H9 (cell line): Measurements from ENCODE around the gene MACROD1. TPM values are rescaled to one million over a fixed set of nuclear protein-coding genes. Genes with fewer than 3 reads are reported as not detected.

Source experiments
- DNase-seq: peaks from one replicate; pipeline ENCODE4 v3.0.0-alpha.2; 2017
- H2AFZ ChIP-seq: one replicate; pipeline ENCODE4 v1.6.1; 2013; ENCODE audit warnings: mild to moderate bottlenecking, low read length, control low read depth, moderate library complexity
- H2AK5ac ChIP-seq: 2 replicates; pipeline ENCODE4 v1.6.1; 2013; ENCODE audit warnings: low read length, control low read depth, mixed read lengths; ENCODE audit not compliant: insufficient read length
- H2BK120ac ChIP-seq: one replicate; pipeline ENCODE4 v1.6.1; 2013; ENCODE audit warnings: low read depth, mild to moderate bottlenecking, low read length, control low read depth, inconsistent platforms; ENCODE audit not compliant: poor library complexity, severe bottlenecking
- H2BK12ac ChIP-seq: 2 replicates; pipeline ENCODE4 v1.6.1; 2013; ENCODE audit warnings: low read length, control low read depth, mixed read lengths, low read depth; ENCODE audit not compliant: insufficient read length
- H2BK15ac ChIP-seq: 2 replicates; pipeline ENCODE4 v1.6.1; 2013; ENCODE audit warnings: low read depth, low read length, control low read depth
- H2BK20ac ChIP-seq: one replicate; pipeline ENCODE4 v1.6.1; 2013; ENCODE audit warnings: low read depth, mild to moderate bottlenecking, low read length, control low read depth, inconsistent platforms; ENCODE audit not compliant: poor library complexity, severe bottlenecking
- H2BK5ac ChIP-seq: 2 replicates; pipeline ENCODE4 v1.6.1; 2013; ENCODE audit warnings: low read length, control low read depth, mixed read lengths; ENCODE audit not compliant: insufficient read length
- H3K14ac ChIP-seq: 2 replicates; pipeline ENCODE4 v1.6.1; 2013; ENCODE audit warnings: low read length, control low read depth; ENCODE audit not compliant: insufficient read depth
- H3K18ac ChIP-seq: 2 replicates; pipeline ENCODE4 v1.6.1; 2013; ENCODE audit warnings: low read depth, mild to moderate bottlenecking, mixed read lengths, low read length, control low read depth; ENCODE audit not compliant: insufficient read length
- H3K23ac ChIP-seq: 2 replicates; pipeline ENCODE4 v1.6.1; 2013; ENCODE audit warnings: low read length, control low read depth, mixed read lengths, low read depth; ENCODE audit not compliant: insufficient read length
- H3K23me2 ChIP-seq: 2 replicates; pipeline ENCODE4 v1.6.1; 2013; ENCODE audit warnings: low read depth, mild to moderate bottlenecking, mixed read lengths, low read length, control low read depth; ENCODE audit not compliant: insufficient read length, poor library complexity, severe bottlenecking
- H3K27ac ChIP-seq: 2 replicates; pipeline ENCODE4 v1.5.1; 2013; ENCODE audit warnings: low read length, control low read depth, mixed read lengths, low read depth; ENCODE audit not compliant: insufficient read length
- H3K27me3 ChIP-seq: 2 replicates; pipeline ENCODE4 v1.6.1; 2013; ENCODE audit warnings: low read length, control low read depth, inconsistent platforms; ENCODE audit not compliant: insufficient read depth
- H3K4ac ChIP-seq: 2 replicates; pipeline ENCODE4 v1.6.1; 2013; ENCODE audit warnings: low read depth, mild to moderate bottlenecking, control low read depth, inconsistent platforms, low read length, moderate library complexity
- H3K4me1 ChIP-seq: 2 replicates; pipeline ENCODE4 v1.6.1; 2013; ENCODE audit warnings: low read length, control low read depth, inconsistent platforms; ENCODE audit not compliant: insufficient read depth
- H3K4me2 ChIP-seq: 2 replicates; pipeline ENCODE4 v1.6.1; 2013; ENCODE audit warnings: low read length, control low read depth, mixed read lengths; ENCODE audit not compliant: insufficient read length, insufficient read depth
- H3K56ac ChIP-seq: 2 replicates; pipeline ENCODE4 v1.6.1; 2013; ENCODE audit warnings: low read depth, mild to moderate bottlenecking, mixed read lengths, low read length, control low read depth; ENCODE audit not compliant: insufficient read length
- H3K79me1 ChIP-seq: 2 replicates; pipeline ENCODE4 v1.6.1; 2013; ENCODE audit warnings: low read depth, mild to moderate bottlenecking, moderate library complexity, low read length, control low read depth, inconsistent platforms; ENCODE audit not compliant: insufficient read depth, poor library complexity, severe bottlenecking
- H3K79me2 ChIP-seq: 2 replicates; pipeline ENCODE4 v1.6.1; 2013; ENCODE audit warnings: low read length, control low read depth, inconsistent platforms; ENCODE audit not compliant: insufficient read depth
- H3K9ac ChIP-seq: 2 replicates; pipeline ENCODE4 v1.6.1; 2013; ENCODE audit warnings: low read length, control low read depth, mixed read lengths; ENCODE audit not compliant: insufficient read length; ENCODE audit errors: extremely low read depth
- H3K9me3 ChIP-seq: one replicate; pipeline ENCODE4 v1.6.1; 2013; ENCODE audit warnings: low read depth, low read length, inconsistent platforms; ENCODE audit not compliant: control insufficient read depth
- H3T11ph ChIP-seq: one replicate; pipeline ENCODE4 v1.6.1; 2013; ENCODE audit warnings: mild to moderate bottlenecking, low read length, control low read depth, inconsistent platforms
- H4K20me1 ChIP-seq: one replicate; pipeline ENCODE4 v1.6.1; 2013; ENCODE audit not compliant: control insufficient read depth, insufficient read length, insufficient read depth
- H4K5ac ChIP-seq: 2 replicates; pipeline ENCODE4 v1.6.1; 2013; ENCODE audit warnings: low read depth, mild to moderate bottlenecking, mixed read lengths, low read length, control low read depth; ENCODE audit not compliant: insufficient read length
- H4K8ac ChIP-seq: replicated peaks from 2 replicates; pipeline ENCODE4 v1.6.1; 2013; ENCODE audit warnings: low read length, control low read depth, mixed read lengths, low read depth; ENCODE audit not compliant: insufficient read length
- H4K91ac ChIP-seq: 2 replicates; pipeline ENCODE4 v1.6.1; 2013; ENCODE audit warnings: low read depth, mild to moderate bottlenecking, moderate library complexity, mixed read lengths, low read length, control low read depth; ENCODE audit not compliant: insufficient read length
- H3K27ac Mint-ChIP-seq, 3 experiments: 2 replicates in 2 of 3; 3 replicates in 1 of 3; pipeline ENCODE4 v1.8.0; 2020 to 2021; ENCODE audit warnings: mixed read lengths in 3 of 3, mild to moderate bottlenecking in 1 of 3, moderate library complexity in 1 of 3
- H3K27me3 Mint-ChIP-seq: 2 replicates; pipeline ENCODE4 v1.8.0; 2021; ENCODE audit warnings: low read depth, mild to moderate bottlenecking, moderate library complexity, mixed read lengths
- H3K36me3 Mint-ChIP-seq, 3 experiments: 2 replicates in 2 of 3; 3 replicates in 1 of 3; pipeline ENCODE4 v1.8.0; 2020 to 2021; ENCODE audit warnings: low read depth in 3 of 3, mixed read lengths in 3 of 3; ENCODE audit not compliant: insufficient read depth in 1 of 3
- H3K4me1 Mint-ChIP-seq, 2 experiments: 2 replicates each; pipeline ENCODE4 v1.8.0; 2020; ENCODE audit warnings: mixed read lengths in 2 of 2
- H3K4me3 Mint-ChIP-seq, 2 experiments: 2 replicates in 1 of 2; 3 replicates in 1 of 2; pipeline ENCODE4 v1.8.0; 2020 to 2021; ENCODE audit warnings: mild to moderate bottlenecking in 2 of 2, mixed read lengths in 2 of 2, moderate library complexity in 1 of 2
- H3K9me3 Mint-ChIP-seq, 2 experiments: 2 replicates in 1 of 2; 3 replicates in 1 of 2; pipeline ENCODE4 v1.8.0; 2020; ENCODE audit warnings: mild to moderate bottlenecking in 2 of 2, mixed read lengths in 2 of 2, moderate library complexity in 1 of 2
- CTCF ChIP-seq: fragments of 200-600 bp; sonication (generic); conservative IDR thresholded peaks from 3 replicates; pipeline ENCODE4 v1.8.0; 2021; ENCODE audit warnings: antibody characterized with exemption, mild to moderate bottlenecking
- WGBS: extraction: QIAGEN DNeasy Blood & Tissue Kit; methylation state at CpG from one replicate; pipeline ENCODE4 v1.1.7; 2013; ENCODE audit warnings: missing lambda C conversion rate, low lambda C conversion rate, mixed read lengths; ENCODE audit not compliant: insufficient read length; ENCODE audit errors: extremely low coverage; 5-methylcytosine and 5-hydroxymethylcytosine counted together
- total RNA-seq: library from RNA; stranded (reverse); gene quantifications from 2 replicates; pipeline ENCODE4 v1.2.1, GENCODE V29; 2021

MACROD1 gene
- total RNA-seq, 1 experiment from 2014 or later: 21.2 TPM

- H3K36me3 Mint-ChIP-seq: no peaks in the 10 kb centered on the region
- WGBS: no CpG with 5 or more reads among the region's 13 CpGs
- Histone ChIP-seq H3K79me1 (no peaks in the 10 kb centered on the region), H2AFZ (no peak overlapping the region), H3K9me3 (no peaks in the 10 kb centered on the region), H3K4me1 (no peaks in the 10 kb centered on the region; the same call in 1 of the 2 replicates), H2AK5ac (no peak overlapping the region), H3K23ac (no peak overlapping the region), H3K9ac (no peak overlapping the region), H2BK120ac (no peak overlapping the region), H2BK12ac (no peak overlapping the region), H3K14ac (no peak overlapping the region), H4K8ac (no peak overlapping the region), H3K4me2 (no peak overlapping the region), H3K4ac (no peak overlapping the region), H3K18ac (no peak overlapping the region), H3K27ac (no peak overlapping the region), H4K91ac (no peak overlapping the region), H3T11ph (no peak overlapping the region), H2BK20ac (no peak overlapping the region), H3K23me2 (no peaks in the 10 kb centered on the region), H3K56ac (no peak overlapping the region), H3K27me3 (peaks cover 4% of the 10 kb centered on the region; the same call in 1 of the 2 replicates), H2BK5ac (no peak overlapping the region), H4K5ac (no peak overlapping the region), H4K20me1 (no peaks in the 10 kb centered on the region), H2BK15ac (no peak overlapping the region), H3K79me2 (no peaks in the 10 kb centered on the region)
- TF ChIP-seq CTCF: no peak
- H3K27me3 Mint-ChIP-seq: peaks cover 85% of the 10 kb centered on the region
- no peak overlapping the region for H3K4me3 Mint-ChIP-seq
- H3K9me3 Mint-ChIP-seq: no peaks in the 10 kb centered on the region; a peak in 1 of 5 replicates
- H3K27ac Mint-ChIP-seq: no peak overlapping the region
- no peak for DNase-seq
- peaks cover 17 to 42% of the 10 kb centered on the region in 2 experiments for H3K4me1 Mint-ChIP-seq
Measured at GRCh38 chr11:64096835-64097234, 69.1 kb downstream of the MACROD1 start.
